Embryonic facial prominence (tissue), 1 donor: ENCODE measurements around the gene BTBD3.

Experiments
- DNase-seq: peaks from one replicate; pipeline ENCODE4 v3.0.0-alpha.2; 2016; ENCODE audit errors: extremely low spot score

The BTBD3 gene

GRCh38 chr20:11966186-11966585 is 48.5 kb downstream of the BTBD3 start:
- DNase-seq = no peak

GRCh38 chr20:11970243-11970836 is 52.6 kb downstream of the BTBD3 start:
- no peak for DNase-seq

DNA sequence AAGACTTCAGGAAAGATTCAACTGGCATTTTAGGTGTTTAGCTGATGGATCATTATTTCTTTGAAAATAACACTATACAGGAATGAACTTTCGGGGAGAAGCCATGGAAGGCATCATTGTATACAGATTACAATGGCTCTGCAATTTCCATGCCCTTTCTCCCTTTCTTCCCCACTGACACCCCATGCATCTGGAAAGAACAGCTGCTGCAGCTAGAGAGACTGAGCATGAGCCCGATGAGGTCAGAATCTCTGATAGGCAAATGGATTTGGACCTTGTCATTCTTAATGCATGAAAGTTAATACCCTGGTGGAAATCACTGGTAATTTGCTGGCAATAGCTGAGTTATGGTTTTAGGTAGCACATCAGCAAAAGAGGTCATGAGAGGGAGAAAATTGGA is 54.8 kb downstream of the BTBD3 start:
- DNase-seq = no peak
